HG02870 (cell line): Measurements from ENCODE around the gene MMUT.
"Not testable (repeated sequence)": the region's sequence is repeated elsewhere in the genome, so short reads cannot be mapped to it uniquely, and the experiment has no call there.

Source experiments
- ATAC-seq: cut with Tn5 transposase; IDR thresholded peaks from one replicate; pipeline ENCODE4 v1.9.1; 2021; ENCODE audit warnings: mild to moderate bottlenecking, moderate library complexity; ENCODE audit not compliant: unreplicated experiment

Gene MMUT

GRCh38 chr6:49430187-49430586 is 32.9 kb downstream of the MMUT start:
- no peak for ATAC-seq

DNA sequence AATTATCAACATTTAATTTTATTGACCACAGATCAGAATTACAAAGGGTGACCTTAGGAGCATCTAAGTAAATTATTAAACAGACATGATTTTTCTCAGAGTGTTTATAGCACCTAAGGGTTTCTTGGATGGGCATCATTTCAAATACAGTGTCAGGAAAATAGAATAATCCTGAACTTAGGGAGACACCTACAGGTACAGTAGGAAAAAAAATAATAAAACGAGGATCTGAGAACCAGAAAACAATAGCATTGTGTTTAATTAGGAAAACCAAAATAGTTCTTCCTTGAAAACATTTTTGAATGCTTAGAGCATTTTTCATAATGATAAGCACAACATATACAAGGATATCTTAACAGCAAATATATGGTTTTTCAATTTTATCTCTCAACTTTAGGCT is 39.2 kb downstream of the MMUT start:
- ATAC-seq: no peak

DNA sequence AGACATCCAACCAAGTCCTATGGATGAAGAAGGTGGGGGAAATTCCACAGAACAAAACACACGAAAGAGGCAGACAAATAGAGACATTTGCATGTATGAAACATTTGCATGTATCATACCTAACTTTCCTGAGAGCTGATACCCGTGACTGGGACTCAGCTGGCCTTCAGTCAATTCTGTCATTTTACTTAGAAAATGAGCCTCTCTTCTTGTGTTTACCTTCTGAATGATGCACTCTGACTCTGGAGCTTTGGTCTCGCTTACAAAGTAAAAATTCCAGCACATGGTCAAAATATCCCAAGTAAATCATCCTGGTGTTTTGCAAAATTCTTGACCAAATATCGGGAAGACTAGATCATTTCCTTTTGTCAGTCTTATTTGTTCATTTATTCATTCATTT is 46.9 kb downstream of the MMUT start:
- no peak for ATAC-seq

DNA sequence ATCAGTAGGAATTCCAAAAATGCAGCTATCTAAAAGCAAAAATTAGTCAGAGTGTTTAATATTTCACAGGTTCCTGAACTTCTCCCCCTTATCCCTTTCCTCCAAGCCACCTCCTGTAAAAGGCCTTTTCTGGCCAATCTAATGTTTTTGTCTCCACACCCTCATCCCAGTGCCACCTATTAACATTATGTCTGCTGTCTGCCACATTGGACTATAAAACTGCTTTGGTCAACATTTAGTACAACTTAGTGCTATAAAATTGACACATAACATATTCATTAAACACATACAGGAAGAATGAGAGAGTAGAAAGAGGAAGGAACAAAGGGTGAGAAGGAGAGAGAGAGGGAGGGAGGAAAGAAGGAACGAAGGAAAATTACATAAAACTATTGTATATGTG is 47.7 kb downstream of the MMUT start:
- ATAC-seq: no peak

DNA sequence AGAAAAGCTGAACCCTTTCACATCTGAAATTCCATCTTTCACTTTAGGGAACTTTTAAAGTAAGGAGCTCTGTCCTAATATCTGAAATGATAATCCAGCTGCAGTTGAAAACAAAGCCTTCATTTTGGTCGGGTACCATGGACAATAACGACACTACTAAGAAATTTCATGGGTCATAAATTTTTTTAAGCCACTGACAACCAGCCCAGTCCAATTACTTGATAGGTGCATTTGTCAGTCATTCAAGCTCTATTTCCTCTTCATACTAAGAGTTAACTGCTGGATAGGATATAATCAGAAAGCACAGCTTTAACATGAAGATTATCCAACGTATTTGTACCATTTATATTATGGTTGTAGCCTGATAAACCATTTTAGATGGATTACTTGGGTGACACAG is 52.5 kb downstream of the MMUT start:
- ATAC-seq: no peak

DNA sequence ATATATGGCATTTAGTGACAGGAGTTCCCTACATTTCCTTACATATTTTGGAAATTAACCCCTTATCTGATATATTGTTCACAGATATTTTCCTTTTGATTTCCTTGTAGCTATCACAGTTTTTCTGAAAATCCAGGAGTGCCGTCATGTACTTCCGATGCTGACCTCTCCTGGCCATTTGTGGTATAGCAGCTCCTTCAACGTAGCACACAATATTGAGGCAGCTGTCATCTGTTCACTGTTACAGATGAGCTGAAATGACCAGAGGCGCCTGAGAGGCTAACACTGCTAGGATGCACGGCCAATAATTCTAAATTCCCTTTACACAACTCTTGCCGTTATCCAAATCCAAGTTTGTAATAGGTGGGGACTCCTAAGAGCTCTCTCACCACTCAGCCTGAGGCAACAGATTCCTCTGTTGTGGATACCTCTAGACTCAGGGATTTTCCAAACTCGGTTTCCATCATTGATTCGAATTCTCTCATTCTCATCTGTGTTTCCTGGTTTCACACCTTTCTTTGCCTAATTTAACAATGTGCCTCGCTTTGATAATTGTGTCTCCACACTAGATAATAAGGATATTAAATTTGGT is 53.0 kb downstream of the MMUT start:
- peak; percentile 95 for ATAC-seq

DNA sequence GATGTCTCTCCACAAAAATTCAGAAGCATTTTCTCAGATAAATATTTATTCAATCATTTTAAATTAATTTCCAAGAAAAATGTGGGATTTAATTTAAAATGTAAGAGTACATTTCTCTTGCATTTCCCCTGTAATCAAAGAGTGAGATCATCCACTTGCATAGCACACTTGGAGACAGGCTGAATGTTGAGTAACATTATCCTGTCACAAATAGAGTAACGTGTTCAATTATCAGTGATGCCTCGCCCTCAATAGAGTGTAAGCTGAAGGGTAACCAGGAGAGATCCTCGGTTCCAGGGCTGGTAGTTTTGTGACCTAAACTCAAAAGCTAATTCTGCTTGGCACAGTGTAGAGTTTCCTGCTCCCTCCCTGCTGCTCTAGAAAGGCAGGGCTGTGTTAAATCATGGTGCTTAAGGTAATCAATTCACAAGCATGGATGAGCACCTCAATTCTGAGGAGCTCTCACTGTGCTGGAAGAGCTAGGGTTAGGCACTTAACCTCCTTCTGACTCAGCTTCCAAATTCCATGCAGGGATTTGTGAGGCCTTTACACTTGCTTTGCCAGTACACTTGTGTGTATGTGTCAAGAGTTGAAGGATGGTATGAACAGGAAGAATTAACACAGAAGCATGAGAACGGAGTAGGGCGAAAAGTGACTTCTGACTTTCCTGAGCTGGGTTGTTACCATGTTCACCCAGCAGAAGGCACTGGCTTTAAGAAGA is 56.6 kb downstream of the MMUT start:
- no peak for ATAC-seq

- ATAC-seq: no peak
Observed at GRCh38 chr6:49401063-49401462, 62.0 kb downstream of the MMUT start.

- ATAC-seq: not testable (repeated sequence)
Observed at GRCh38 chr6:49386667-49387508, 76.2 kb downstream of the MMUT start.

DNA sequence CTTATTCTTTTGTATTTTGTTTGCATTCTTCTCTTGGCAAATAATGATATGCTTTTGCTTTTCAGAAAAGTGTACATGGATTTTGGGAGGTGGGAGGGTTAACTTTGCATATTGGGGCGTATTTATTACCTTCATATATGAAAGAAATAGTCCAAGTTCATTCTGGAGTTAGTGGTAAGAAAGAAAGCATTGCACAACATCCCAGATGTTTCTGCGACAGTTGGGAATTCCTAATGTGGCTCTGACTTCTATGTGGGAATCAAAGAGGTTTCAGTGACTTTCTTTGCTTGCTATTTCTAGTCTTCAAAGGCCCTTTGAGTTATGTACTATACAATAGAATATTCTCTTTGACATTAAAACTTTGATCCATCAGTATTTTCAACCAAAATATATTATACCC is 78.1 kb downstream of the MMUT start:
- ATAC-seq: no peak
